DND-41 (cell line): Measurements from ENCODE around the gene OGFR.

Experiments
- ATAC-seq: fragments of 200-7000 bp; cut with Tn5 transposase; 3 replicates; pipeline ENCODE4 v1.9.1; 2021; ENCODE audit warnings: low read depth; ENCODE audit not compliant: insufficient read depth
- DNase-seq: peaks from one replicate; pipeline ENCODE4 v3.0.0-alpha.2; 2020
- H2AFZ ChIP-seq: 2 replicates; pipeline ENCODE4 v1.6.0; 2012; ENCODE audit warnings: low read depth, low read length
- H3K27ac ChIP-seq: 2 replicates; pipeline ENCODE4 v1.5.1; 2012; ENCODE audit warnings: low read length, inconsistent platforms
- H3K27me3 ChIP-seq: fragments of 200-600 bp; sonication (generic); 2 replicates; pipeline ENCODE4 v1.6.0; 2012; ENCODE audit warnings: low read length, mild to moderate bottlenecking, inconsistent platforms; ENCODE audit not compliant: insufficient read depth, poor library complexity
- H3K36me3 ChIP-seq: 2 replicates; pipeline ENCODE4 v1.5.1; 2012; ENCODE audit warnings: low read length, inconsistent platforms; ENCODE audit not compliant: insufficient read depth
- H3K4me1 ChIP-seq: 2 replicates; pipeline ENCODE4 v1.5.1; 2012; ENCODE audit warnings: mild to moderate bottlenecking, low read length; ENCODE audit not compliant: insufficient read depth
- H3K4me2 ChIP-seq: 2 replicates; pipeline ENCODE4 v1.6.0; 2012; ENCODE audit warnings: mild to moderate bottlenecking, moderate library complexity, low read length, inconsistent platforms; ENCODE audit not compliant: insufficient read depth
- H3K4me3 ChIP-seq, 2 experiments: fragments of 200-600 bp in 1 of 2; shearing (Covaris generic) in 1 of 2; 2 replicates each; pipeline ENCODE4 v1.5.1; 2012 to 2016; ENCODE audit warnings: inconsistent platforms in 2 of 2, low read length in 2 of 2, mild to moderate bottlenecking in 2 of 2, low read depth in 1 of 2, moderate library complexity in 1 of 2
- H3K79me2 ChIP-seq: 2 replicates; pipeline ENCODE4 v1.6.0; 2012; ENCODE audit warnings: low read length, inconsistent platforms; ENCODE audit not compliant: insufficient read depth
- H3K9ac ChIP-seq: 2 replicates; pipeline ENCODE4 v1.6.0; 2012; ENCODE audit warnings: low read depth, mild to moderate bottlenecking, inconsistent platforms, low read length, moderate library complexity
- H3K9me3 ChIP-seq: 2 replicates; pipeline ENCODE4 v1.5.1; 2012; ENCODE audit warnings: low read length, moderate library complexity, mild to moderate bottlenecking, inconsistent platforms; ENCODE audit not compliant: insufficient read depth, severe bottlenecking
- H4K20me1 ChIP-seq: 2 replicates; pipeline ENCODE4 v1.6.0; 2012; ENCODE audit warnings: low read length; ENCODE audit not compliant: insufficient read depth
- EZH2 ChIP-seq: IDR thresholded peaks from 3 replicates; pipeline ENCODE4 v1.6.1; 2012; ENCODE audit warnings: borderline replicate concordance, low read depth, mild to moderate bottlenecking, moderate library complexity, low read length, inconsistent platforms; ENCODE audit not compliant: severe bottlenecking
- TF ChIP-seq, protein P1 (sequence below): IDR thresholded peaks from 2 replicates; pipeline ENCODE4 v1.5.1; 2012; ENCODE audit warnings: borderline replicate concordance, low read length, moderate library complexity, mild to moderate bottlenecking; ENCODE audit not compliant: poor library complexity, severe bottlenecking; ENCODE audit errors: extremely low read depth

The OGFR gene, protein sequence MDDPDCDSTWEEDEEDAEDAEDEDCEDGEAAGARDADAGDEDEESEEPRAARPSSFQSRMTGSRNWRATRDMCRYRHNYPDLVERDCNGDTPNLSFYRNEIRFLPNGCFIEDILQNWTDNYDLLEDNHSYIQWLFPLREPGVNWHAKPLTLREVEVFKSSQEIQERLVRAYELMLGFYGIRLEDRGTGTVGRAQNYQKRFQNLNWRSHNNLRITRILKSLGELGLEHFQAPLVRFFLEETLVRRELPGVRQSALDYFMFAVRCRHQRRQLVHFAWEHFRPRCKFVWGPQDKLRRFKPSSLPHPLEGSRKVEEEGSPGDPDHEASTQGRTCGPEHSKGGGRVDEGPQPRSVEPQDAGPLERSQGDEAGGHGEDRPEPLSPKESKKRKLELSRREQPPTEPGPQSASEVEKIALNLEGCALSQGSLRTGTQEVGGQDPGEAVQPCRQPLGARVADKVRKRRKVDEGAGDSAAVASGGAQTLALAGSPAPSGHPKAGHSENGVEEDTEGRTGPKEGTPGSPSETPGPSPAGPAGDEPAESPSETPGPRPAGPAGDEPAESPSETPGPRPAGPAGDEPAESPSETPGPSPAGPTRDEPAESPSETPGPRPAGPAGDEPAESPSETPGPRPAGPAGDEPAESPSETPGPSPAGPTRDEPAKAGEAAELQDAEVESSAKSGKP

GRCh38 chr20:62804627-62805154 lies at the start of gene OGFR:
TSS of gene OGFR (plus strand) at chr20:62804835. CDS start at chr20:62804860, 25 bp downstream.
- Histone ChIP-seq H3K9ac (peak within 1 kb of the TSS; percentile 85), H3K4me3 (peak within 1 kb of the TSS; percentile 88 to 97), H3K27me3 (no peaks in the 10 kb centered on the region), H3K9me3 (no peaks in the 10 kb centered on the region), H4K20me1 (peaks cover 45% of the 10 kb centered on the region), H3K4me1 (peaks cover 38% of the 10 kb centered on the region), H3K36me3 (peaks cover 61% of the 10 kb centered on the region), H3K27ac (peak within 1 kb of the TSS; percentile 89), H3K79me2 (peaks cover 44% of the 10 kb centered on the region), H2AFZ (peak within 1 kb of the TSS; percentile 89), H3K4me2 (peak within 1 kb of the TSS; percentile 97)
- TF ChIP-seq, protein P1, sequence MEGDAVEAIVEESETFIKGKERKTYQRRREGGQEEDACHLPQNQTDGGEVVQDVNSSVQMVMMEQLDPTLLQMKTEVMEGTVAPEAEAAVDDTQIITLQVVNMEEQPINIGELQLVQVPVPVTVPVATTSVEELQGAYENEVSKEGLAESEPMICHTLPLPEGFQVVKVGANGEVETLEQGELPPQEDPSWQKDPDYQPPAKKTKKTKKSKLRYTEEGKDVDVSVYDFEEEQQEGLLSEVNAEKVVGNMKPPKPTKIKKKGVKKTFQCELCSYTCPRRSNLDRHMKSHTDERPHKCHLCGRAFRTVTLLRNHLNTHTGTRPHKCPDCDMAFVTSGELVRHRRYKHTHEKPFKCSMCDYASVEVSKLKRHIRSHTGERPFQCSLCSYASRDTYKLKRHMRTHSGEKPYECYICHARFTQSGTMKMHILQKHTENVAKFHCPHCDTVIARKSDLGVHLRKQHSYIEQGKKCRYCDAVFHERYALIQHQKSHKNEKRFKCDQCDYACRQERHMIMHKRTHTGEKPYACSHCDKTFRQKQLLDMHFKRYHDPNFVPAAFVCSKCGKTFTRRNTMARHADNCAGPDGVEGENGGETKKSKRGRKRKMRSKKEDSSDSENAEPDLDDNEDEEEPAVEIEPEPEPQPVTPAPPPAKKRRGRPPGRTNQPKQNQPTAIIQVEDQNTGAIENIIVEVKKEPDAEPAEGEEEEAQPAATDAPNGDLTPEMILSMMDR = no peak
- no peak for TF ChIP-seq EZH2
- ATAC-seq = peak; percentile 72
- peak; percentile 87 for DNase-seq

DNA sequence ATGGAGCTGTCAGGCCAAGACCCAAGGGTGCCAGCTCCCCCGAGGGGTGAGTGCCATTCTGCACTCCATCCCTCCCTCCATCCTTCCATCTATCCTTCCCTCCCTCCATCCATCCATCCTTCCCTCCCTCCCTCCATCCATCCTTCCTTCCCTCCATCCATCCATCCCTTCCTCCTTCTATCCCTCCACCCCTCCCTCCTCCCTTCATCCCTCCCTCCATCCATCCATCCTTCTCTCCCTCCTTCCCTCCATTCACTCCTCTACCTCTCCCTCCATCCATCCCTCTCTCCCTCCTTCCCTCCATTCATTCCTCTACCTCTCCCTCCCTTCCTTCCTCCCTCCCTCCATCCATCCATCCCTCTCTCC lies 49.7 kb upstream of the OGFR start:
- Histone ChIP-seq H3K36me3 (no peaks in the 10 kb centered on the region), H4K20me1 (0 out of 2 replicates have a peak, but pooled peaks cover 2% of the 10 kb centered on the region), H3K79me2 (no peaks in the 10 kb centered on the region), H3K27ac (no peak overlapping the region), H3K27me3 (no peaks in the 10 kb centered on the region), H3K4me3 (no peak overlapping the region), H3K9ac (no peak overlapping the region), H3K4me2 (no peak overlapping the region), H2AFZ (no peak overlapping the region), H3K9me3 (no peaks in the 10 kb centered on the region), H3K4me1 (no peaks in the 10 kb centered on the region)
- TF ChIP-seq, protein P1 = no peak
- no peak for TF ChIP-seq EZH2
- DNase-seq (no peak), ATAC-seq (no peak)

DNA sequence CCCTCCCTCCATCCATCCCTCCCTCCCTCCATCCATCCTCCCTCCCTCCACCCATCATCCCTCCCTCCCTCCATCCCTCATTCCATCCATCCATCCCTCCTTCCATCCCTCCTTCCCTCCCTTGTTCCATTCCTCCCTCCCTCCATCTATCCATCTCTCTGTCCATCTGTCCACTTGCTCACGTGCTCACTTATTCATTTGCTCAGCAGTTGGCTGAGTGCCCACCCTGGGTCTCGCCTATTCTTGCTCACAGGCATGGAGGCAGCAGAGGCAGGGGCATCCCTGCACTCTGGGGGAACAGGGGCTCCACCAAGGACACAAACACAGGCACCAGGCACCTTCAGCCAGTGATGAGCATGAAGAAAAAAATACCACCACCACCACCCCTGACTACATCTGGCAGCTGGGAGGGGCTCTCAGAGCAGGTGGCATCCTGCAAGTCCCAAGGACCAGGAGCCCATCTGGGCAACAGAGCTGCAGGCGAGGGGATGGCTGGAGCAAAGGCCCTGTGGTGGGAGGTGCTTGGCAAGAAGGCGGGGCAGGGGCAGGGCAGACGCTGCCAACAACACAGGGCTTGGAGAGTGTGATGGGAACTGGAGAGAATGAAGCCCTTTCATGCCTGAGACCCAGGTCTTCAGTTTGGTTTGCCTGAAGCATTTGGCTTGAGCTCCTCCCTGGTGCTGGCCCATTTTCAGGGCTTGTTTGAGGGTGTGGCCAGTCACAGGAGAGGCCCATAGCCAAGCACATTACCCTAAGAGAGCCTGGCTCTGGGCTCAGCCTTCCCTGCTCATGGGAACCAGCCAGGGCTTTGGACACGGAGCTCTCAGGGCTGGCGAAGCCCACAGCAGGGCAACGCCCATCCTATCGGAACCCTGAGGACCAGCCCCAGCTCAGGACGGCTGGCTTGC lies 48.6 kb upstream of the OGFR start:
- Histone ChIP-seq H3K27ac (no peak overlapping the region), H3K4me2 (no peak overlapping the region), H3K4me1 (no peaks in the 10 kb centered on the region), H2AFZ (no peak overlapping the region), H3K27me3 (no peaks in the 10 kb centered on the region), H3K79me2 (no peaks in the 10 kb centered on the region), H3K9ac (no peak overlapping the region), H4K20me1 (0 out of 2 replicates have a peak, but pooled peaks cover 2% of the 10 kb centered on the region), H3K4me3 (no peak overlapping the region), H3K36me3 (no peaks in the 10 kb centered on the region), H3K9me3 (no peaks in the 10 kb centered on the region)
- TF ChIP-seq EZH2 = no peak
- TF ChIP-seq, protein P1 = no peak
- DNase-seq (no peak), ATAC-seq (peak; percentile 17; the same call in 1 of the 3 replicates)
